KMS-11 (cell line): ENCODE measurements around the gene GIGYF2.

ENCODE experiments used
- H2AFZ ChIP-seq: fragments of 200-600 bp; sonication (generic); 2 replicates; pipeline ENCODE4 v1.6.1; 2016; ENCODE audit warnings: antibody characterized with exemption, mixed run types, low read depth
- H3K27ac ChIP-seq: fragments of 200-600 bp; sonication (generic); 2 replicates; pipeline ENCODE4 v1.6.1; 2016; ENCODE audit warnings: mild to moderate bottlenecking, mixed run types
- H3K27me3 ChIP-seq: fragments of 200-600 bp; sonication (generic); 2 replicates; pipeline ENCODE4 v1.6.1; 2017; ENCODE audit warnings: mild to moderate bottlenecking, low read depth, mixed run types, moderate library complexity; ENCODE audit not compliant: insufficient read depth
- H3K36me3 ChIP-seq: fragments of 200-600 bp; sonication (generic); 2 replicates; pipeline ENCODE4 v1.6.1; 2017; ENCODE audit warnings: mild to moderate bottlenecking, mixed run types; ENCODE audit not compliant: insufficient read depth
- H3K4me1 ChIP-seq: fragments of 200-600 bp; sonication (generic); 2 replicates; pipeline ENCODE4 v1.6.1; 2016; ENCODE audit warnings: mild to moderate bottlenecking, low read depth, mixed run types; ENCODE audit not compliant: poor library complexity, severe bottlenecking
- H3K4me2 ChIP-seq: fragments of 200-600 bp; sonication (generic); 2 replicates; pipeline ENCODE4 v1.7.0; 2016; ENCODE audit warnings: mild to moderate bottlenecking, mixed run types
- H3K4me3 ChIP-seq: fragments of 200-600 bp; sonication (generic); IDR thresholded peaks from 2 replicates; pipeline ENCODE4 v1.6.1; 2017; ENCODE audit warnings: low read depth, low read length, mixed read lengths; ENCODE audit not compliant: insufficient read depth
- H3K79me2 ChIP-seq: fragments of 200-600 bp; sonication (generic); 2 replicates; pipeline ENCODE4 v1.6.1; 2016; ENCODE audit warnings: low read depth, mixed run types; ENCODE audit not compliant: insufficient read depth
- H3K9ac ChIP-seq: fragments of 200-600 bp; sonication (generic); 2 replicates; pipeline ENCODE4 v1.6.1; 2016; ENCODE audit warnings: mild to moderate bottlenecking, mixed run types
- H4K20me1 ChIP-seq: fragments of 200-600 bp; sonication (generic); 2 replicates; pipeline ENCODE4 v1.6.1; 2016; ENCODE audit warnings: mild to moderate bottlenecking, mixed run types; ENCODE audit not compliant: insufficient read depth
- TF ChIP-seq, protein P1 (sequence below): fragments of 200-600 bp; sonication (generic); conservative IDR thresholded peaks from 2 replicates; pipeline ENCODE4 v1.6.1; 2017; ENCODE audit warnings: low read depth, mild to moderate bottlenecking, antibody characterized with exemption, low read length, moderate library complexity, mixed read lengths

Gene GIGYF2

DNA sequence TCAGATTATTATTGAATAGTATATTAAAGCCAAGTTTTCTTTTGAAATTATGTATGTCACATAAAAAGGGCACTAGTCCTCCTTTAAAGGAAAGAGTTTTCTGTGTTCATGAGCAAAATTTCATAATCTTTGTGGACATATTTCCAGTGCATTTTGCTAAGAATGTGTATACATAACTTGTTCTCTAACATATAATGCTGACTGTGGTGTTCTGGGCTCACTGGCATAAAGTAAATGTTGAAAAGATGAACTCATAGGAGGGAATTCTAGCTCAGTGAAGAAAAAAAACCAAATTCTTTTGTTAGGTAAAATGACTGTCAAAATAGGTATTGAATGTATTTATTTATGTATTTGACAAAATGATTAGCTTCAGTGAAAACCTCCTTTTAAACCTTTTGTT is 73.1 kb downstream of the GIGYF2 start:
- Histone ChIP-seq H3K27ac (no peak overlapping the region), H2AFZ (no peak overlapping the region), H3K9ac (no peak overlapping the region), H3K36me3 (no peaks in the 10 kb centered on the region), H3K4me1 (peaks cover 53% of the 10 kb centered on the region), H3K4me3 (no peak overlapping the region), H4K20me1 (no peaks in the 10 kb centered on the region; the same call in 1 of the 2 replicates), H3K79me2 (no peaks in the 10 kb centered on the region), H3K27me3 (no peaks in the 10 kb centered on the region), H3K4me2 (no peak overlapping the region)
- TF ChIP-seq, protein P1, sequence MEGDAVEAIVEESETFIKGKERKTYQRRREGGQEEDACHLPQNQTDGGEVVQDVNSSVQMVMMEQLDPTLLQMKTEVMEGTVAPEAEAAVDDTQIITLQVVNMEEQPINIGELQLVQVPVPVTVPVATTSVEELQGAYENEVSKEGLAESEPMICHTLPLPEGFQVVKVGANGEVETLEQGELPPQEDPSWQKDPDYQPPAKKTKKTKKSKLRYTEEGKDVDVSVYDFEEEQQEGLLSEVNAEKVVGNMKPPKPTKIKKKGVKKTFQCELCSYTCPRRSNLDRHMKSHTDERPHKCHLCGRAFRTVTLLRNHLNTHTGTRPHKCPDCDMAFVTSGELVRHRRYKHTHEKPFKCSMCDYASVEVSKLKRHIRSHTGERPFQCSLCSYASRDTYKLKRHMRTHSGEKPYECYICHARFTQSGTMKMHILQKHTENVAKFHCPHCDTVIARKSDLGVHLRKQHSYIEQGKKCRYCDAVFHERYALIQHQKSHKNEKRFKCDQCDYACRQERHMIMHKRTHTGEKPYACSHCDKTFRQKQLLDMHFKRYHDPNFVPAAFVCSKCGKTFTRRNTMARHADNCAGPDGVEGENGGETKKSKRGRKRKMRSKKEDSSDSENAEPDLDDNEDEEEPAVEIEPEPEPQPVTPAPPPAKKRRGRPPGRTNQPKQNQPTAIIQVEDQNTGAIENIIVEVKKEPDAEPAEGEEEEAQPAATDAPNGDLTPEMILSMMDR: no peak

DNA sequence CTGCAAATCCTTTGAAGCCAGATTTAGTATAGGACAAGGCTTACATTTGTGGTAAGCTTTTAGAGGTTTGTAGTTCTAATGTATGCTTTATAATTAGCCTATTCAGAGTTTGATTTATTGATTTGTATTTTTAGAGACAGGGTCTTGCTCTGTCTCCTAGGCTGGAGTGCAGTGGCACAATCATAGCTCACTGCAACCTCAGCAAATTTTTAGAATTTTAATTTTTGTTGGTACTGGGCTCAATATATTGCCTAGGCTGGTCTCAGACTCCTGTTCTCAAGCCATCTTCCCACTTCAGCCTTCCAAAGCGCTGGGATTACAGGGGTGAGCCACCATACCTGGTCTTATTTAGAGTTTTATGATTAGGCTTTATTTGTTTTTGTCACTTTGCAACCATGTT is 74.7 kb downstream of the GIGYF2 start:
- Histone ChIP-seq H3K36me3 (no peaks in the 10 kb centered on the region), H3K27me3 (no peaks in the 10 kb centered on the region), H3K4me2 (no peak overlapping the region)

DNA sequence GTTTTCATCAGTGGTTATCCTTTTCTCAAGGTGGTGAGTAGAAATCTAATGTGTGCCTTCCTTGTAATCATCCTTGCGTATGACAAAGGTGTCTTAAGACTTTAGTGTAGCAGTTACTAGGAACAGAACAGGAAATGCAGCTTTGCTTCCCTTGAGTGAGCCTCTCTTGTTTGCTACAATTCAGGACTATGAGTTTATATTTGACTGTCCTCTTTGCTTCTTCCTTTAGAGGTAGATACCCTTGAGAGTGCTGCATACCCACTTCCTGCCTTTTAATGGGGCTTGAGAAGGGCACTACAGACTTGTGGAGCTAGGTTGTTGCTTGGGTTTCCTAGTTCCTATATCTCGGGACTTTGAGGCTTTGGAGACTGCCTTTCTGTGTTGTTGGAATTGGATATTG is 75.4 kb downstream of the GIGYF2 start:
- Histone ChIP-seq H2AFZ (no peak overlapping the region), H3K4me2 (no peak overlapping the region), H3K79me2 (no peaks in the 10 kb centered on the region), H3K4me1 (peaks cover 30% of the 10 kb centered on the region), H4K20me1 (peaks cover 3% of the 10 kb centered on the region; the same call in 1 of the 2 replicates), H3K27me3 (no peaks in the 10 kb centered on the region), H3K4me3 (no peak overlapping the region), H3K9ac (no peak overlapping the region), H3K36me3 (no peaks in the 10 kb centered on the region), H3K27ac (no peak overlapping the region)
- TF ChIP-seq, protein P1: no peak

More for the DNA sequence above, 74.7 kb downstream of the GIGYF2 start:
- no peak overlapping the region for H3K9ac ChIP-seq
- H3K79me2 ChIP-seq: no peaks in the 10 kb centered on the region
- no peak overlapping the region for H3K4me3 ChIP-seq
- H3K27ac ChIP-seq: no peak overlapping the region
- TF ChIP-seq, protein P1: no peak
- H3K4me1 ChIP-seq: peaks cover 36% of the 10 kb centered on the region
- H4K20me1 ChIP-seq: peaks cover 3% of the 10 kb centered on the region; the same call in 1 of the 2 replicates
- no peak overlapping the region for H2AFZ ChIP-seq

DNA sequence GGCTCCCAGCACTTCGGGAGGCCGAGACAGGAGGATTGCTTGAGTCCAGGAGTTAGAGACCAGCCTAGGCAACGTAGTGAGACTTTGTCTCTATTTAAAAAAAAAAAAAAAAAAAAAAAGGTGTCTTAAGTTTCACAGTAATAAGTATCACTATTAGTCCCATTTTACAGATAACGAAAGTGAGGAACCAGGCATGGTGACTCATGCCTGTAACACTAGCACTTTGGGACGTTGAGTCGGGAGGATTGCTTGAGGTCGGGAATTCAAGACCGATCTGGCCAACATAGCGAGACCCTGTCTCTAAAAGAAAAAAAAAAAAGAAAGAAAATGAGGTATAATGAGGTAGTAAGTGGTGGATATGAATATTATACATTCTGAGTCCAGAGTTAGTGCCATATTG is 76.7 kb downstream of the GIGYF2 start:
- no peak overlapping the region for H2AFZ ChIP-seq
- TF ChIP-seq, protein P1: no peak
- no peak overlapping the region for H3K4me3 ChIP-seq
- H3K4me2 ChIP-seq: no peak overlapping the region
- H4K20me1 ChIP-seq: peaks cover 3% of the 10 kb centered on the region; the same call in 1 of the 2 replicates
- no peaks in the 10 kb centered on the region for H3K27me3 ChIP-seq
- H3K36me3 ChIP-seq: no peaks in the 10 kb centered on the region
- no peak overlapping the region for H3K27ac ChIP-seq
- H3K79me2 ChIP-seq: no peaks in the 10 kb centered on the region
- no peak overlapping the region for H3K9ac ChIP-seq
- H3K4me1 ChIP-seq: peaks cover 24% of the 10 kb centered on the region
